ENCODE results near the gene C12orf42.

C12orf42 gene

GRCh38 chr12:103495469-103496456 is at the start of gene C12orf42:
Gene C12orf42, minus strand, starts transcription at chr12:103495968. Its CDS starts 17,542 bp downstream, at chr12:103478426.
- POLR2A ChIA-PET (ENCODE audit: low non-redundant PET) = no interaction called here
- DNase-seq (ENCODE audit: low spot score) = no peak
- no peak for TF ChIP-seq CTCF (conservative IDR thresholded peaks at IDR 0.05; ENCODE audit: low read depth)
- H3K27ac ChIP-seq = no peak within 1 kb of the TSS
- CTCF ChIA-PET = interaction anchor here (0.6 to 1.6 kb wide), 5 partner anchors 27 to 1763 kb away, joined by 3 to 8 read pairs (median 4); no protein-coding TSS in a partner anchor

- ChIA-PET CTCF (no interaction called here), POLR2A (ENCODE audit: low non-redundant PET) (no interaction called here)
- TF ChIP-seq CTCF (conservative IDR thresholded peaks at IDR 0.05; ENCODE audit: low read depth) = no peak
- no peak for DNase-seq (ENCODE audit: low spot score)
- H3K27ac ChIP-seq = no peak overlapping the region
These were observed 46.3 kb upstream of the C12orf42 start for GRCh38 chr12:103542078-103542477.

GRCh38 chr12:103540319-103540718 is 44.6 kb upstream of the C12orf42 start:
- ChIA-PET CTCF (no interaction called here), POLR2A (ENCODE audit: low non-redundant PET) (no interaction called here)
- no peak for DNase-seq (ENCODE audit: low spot score)
- no peak overlapping the region for H3K27ac ChIP-seq
- TF ChIP-seq CTCF (conservative IDR thresholded peaks at IDR 0.05; ENCODE audit: low read depth) = no peak

GRCh38 chr12:103538397-103538796 is 42.6 kb upstream of the C12orf42 start:
- ChIA-PET CTCF (no interaction called here), POLR2A (ENCODE audit: low non-redundant PET) (no interaction called here)
- no peak overlapping the region for H3K27ac ChIP-seq
- peak; percentile 16 for DNase-seq (ENCODE audit: low spot score)
- TF ChIP-seq CTCF (conservative IDR thresholded peaks at IDR 0.05; ENCODE audit: low read depth) = no peak

GRCh38 chr12:103530307-103531066 is 34.7 kb upstream of the C12orf42 start:
- H3K27ac ChIP-seq = no peak overlapping the region
- no peak for TF ChIP-seq CTCF (conservative IDR thresholded peaks at IDR 0.05; ENCODE audit: low read depth)
- no peak for DNase-seq (ENCODE audit: low spot score)
- ChIA-PET CTCF (interaction anchor here (0.6 kb wide), 1 partner anchor 580 kb away, joined by 3 read pairs; no protein-coding TSS in a partner anchor), POLR2A (ENCODE audit: low non-redundant PET) (no interaction called here)

GRCh38 chr12:103529306-103529705 is 33.5 kb upstream of the C12orf42 start:
- H3K27ac ChIP-seq = no peak overlapping the region
- POLR2A ChIA-PET (ENCODE audit: low non-redundant PET) = no interaction called here
- no peak for DNase-seq (ENCODE audit: low spot score)
- TF ChIP-seq CTCF (conservative IDR thresholded peaks at IDR 0.05; ENCODE audit: low read depth) = no peak
- CTCF ChIA-PET = interaction anchor here (0.9 kb wide), 1 partner anchor 1927 kb away, joined by 3 read pairs; no protein-coding TSS in a partner anchor
